Naive thymus-derived CD8-positive, alpha-beta T cell (primary cell): ENCODE results near the gene FLRT2. TPM values are rescaled to one million over a fixed set of nuclear protein-coding genes. Genes with fewer than 3 reads are reported as not detected.

Source experiments
- ATAC-seq, 2 donors: fragments of 150-1000 bp; cut with Tn5 transposase in 1 of 2; sonication (Bioruptor Pico), chemical (Tn5 transposase) in 1 of 2; 1 replicate in 1 of 2; 2 replicates in 1 of 2; pipeline ENCODE4 v1.10.0; 2021; ENCODE audit warnings: mild to moderate bottlenecking in 2 of 2, moderate library complexity in 2 of 2
- POLR2A ChIA-PET: fragments of 350-600 bp; sonication (Branson Sonifier 250); formaldehyde crosslinking; loops from one replicate; lab custom pipeline; 2021; ENCODE audit warnings: antibody characterized with exemption; lab: Charles Lee
- DNase-seq, 10 donors: peaks; one replicate each; pipeline versions ENCODE4 v3.0.0 to v3.0.0-alpha.2; 2020 to 2022
- H3K27ac Mint-ChIP-seq, 10 donors: one replicate each; pipeline ENCODE4 v1.8.0; 2020 to 2022; ENCODE audit warnings: mild to moderate bottlenecking in 10 of 10, mixed read lengths in 10 of 10, moderate library complexity in 4 of 10, inconsistent platforms in 1 of 10
- H3K27me3 Mint-ChIP-seq, 5 donors: one replicate each; pipeline ENCODE4 v1.8.0; 2021 to 2022; ENCODE audit warnings: mixed read lengths in 5 of 5
- H3K36me3 Mint-ChIP-seq, 3 donors: one replicate each; pipeline ENCODE4 v1.8.0; 2020 to 2022; ENCODE audit warnings: mixed read lengths in 3 of 3, mild to moderate bottlenecking in 2 of 3, inconsistent platforms in 1 of 3
- H3K4me1 Mint-ChIP-seq, 4 donors: one replicate each; pipeline ENCODE4 v1.8.0; 2021 to 2022; ENCODE audit warnings: mixed read lengths in 4 of 4
- H3K4me3 Mint-ChIP-seq, 10 donors: one replicate each; pipeline ENCODE4 v1.8.0; 2020 to 2022; ENCODE audit warnings: mild to moderate bottlenecking in 10 of 10, mixed read lengths in 10 of 10, moderate library complexity in 6 of 10, inconsistent platforms in 1 of 10
- H3K9me3 Mint-ChIP-seq, 9 donors: one replicate each; pipeline ENCODE4 v1.8.0; 2020 to 2022; ENCODE audit warnings: mixed read lengths in 9 of 9, mild to moderate bottlenecking in 3 of 9, inconsistent platforms in 1 of 9, moderate library complexity in 1 of 9
- polyA plus RNA-seq, 3 donors: library from polyadenylated mRNA; unstranded; fragments of 300-500 nt; fragmentation: Illumina TruSeq; gene quantifications; one replicate each; pipeline ENCODE4 v1.2.3, GENCODE V29; 2021
- total RNA-seq, 8 experiments: library from RNA in 2 of 8; stranded (reverse) in 2 of 8; gene quantifications; one replicate each; pipeline ENCODE4 v1.2.3 and lab custom pipeline; 2021 to 2026

FLRT2 gene
- total and polyA plus RNA-seq, 5 experiments from 2014 or later: not detected

DNA sequence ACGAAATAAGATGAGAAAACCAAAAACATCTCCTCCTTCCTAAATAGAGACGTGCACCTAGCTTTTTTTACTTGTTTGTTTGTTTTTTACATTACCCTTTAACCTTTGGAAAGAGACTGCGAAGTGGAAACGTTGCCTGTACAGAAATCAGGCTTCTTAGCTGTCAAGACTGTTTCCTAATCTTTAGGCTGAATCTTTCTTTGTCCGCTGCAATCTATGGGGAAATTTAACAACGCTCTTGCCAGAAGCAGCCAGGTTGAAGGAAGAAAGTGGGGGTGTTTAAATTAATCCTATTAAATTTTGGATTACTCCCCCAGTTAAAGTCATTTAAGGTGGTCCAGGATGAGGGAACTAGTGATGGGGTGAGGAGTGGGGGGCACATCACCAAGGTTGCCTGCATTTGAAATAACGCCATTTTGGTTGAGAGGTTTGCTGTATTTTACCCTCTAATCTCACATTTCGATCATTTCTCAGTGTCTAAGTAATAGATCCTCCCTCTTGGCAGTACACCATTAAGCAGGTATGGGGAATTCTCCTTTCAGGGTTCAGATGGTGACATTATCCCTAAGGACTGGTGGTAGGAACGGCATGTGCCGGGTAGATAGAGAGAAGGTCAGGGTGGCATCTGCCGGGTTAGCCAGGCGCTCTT, 2.6 kb downstream of the FLRT2 start:
- no peak overlapping the region for H3K27ac Mint-ChIP-seq
- peaks cover 32 to 86% (median 60%) of the 10 kb centered on the region in 5 donors for H3K27me3 Mint-ChIP-seq
- peaks cover 0 to 9% (median 9%) of the 10 kb centered on the region in 3 donors for H3K36me3 Mint-ChIP-seq
- peaks cover 3 to 20% (median 17%) of the 10 kb centered on the region in 4 donors for H3K4me1 Mint-ChIP-seq
- POLR2A ChIA-PET: no interaction called here
- ATAC-seq (no peak), DNase-seq (no peak)
- H3K4me3 Mint-ChIP-seq: peak overlapping the region in 4 of 10 donors; percentile 3 to 52 (median 17)
- H3K9me3 Mint-ChIP-seq: peaks cover 0 to 8% (median 0%) of the 10 kb centered on the region in 9 donors

DNA sequence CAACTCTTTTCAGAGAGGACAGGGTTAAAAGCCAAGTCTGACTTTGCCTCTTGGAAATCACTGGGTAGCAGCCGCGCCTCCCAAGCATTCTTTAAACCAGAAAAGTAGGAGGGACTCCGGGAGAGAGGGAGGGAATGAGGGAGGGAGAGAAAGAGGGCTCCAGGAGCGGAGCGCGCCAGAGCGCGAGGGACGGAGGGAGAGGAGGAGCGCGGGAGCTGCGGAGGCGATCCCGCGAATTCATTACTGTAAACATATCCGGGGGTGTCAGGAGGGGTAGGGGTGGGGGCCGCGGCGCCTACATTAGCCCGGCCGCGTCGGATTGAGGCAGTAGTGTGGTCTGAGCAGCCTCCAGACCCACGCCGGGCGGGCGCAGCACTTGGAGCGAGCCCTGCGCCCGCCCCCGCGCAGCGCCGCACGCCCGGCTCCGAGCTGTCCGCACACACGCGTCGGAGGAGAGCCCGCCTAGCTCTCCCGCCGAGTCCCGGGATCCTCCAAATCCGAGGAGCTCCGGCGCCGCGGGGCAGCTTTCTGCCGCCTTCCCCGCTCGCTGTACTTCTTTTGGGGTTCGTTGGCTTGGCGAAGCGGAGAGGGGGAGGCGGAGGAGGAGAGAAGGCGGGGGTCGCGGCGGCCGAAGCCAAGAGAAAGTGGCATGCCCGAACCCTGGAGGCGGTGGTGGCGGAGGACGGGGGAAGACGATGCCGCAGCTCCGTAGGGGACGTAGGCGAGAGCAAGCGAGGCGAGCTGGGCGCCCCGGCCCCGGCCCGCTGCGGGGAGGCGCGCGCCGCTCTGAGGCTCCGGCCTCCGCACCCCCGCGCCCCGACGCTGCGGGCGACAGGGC, 3.3 kb downstream of the FLRT2 start:
- peaks cover 3 to 20% (median 17%) of the 10 kb centered on the region in 4 donors for H3K4me1 Mint-ChIP-seq
- peaks cover 0 to 8% (median 0%) of the 10 kb centered on the region in 9 donors for H3K9me3 Mint-ChIP-seq
- no peak overlapping the region for H3K27ac Mint-ChIP-seq
- peak overlapping the region in 1 of 10 donors; percentile 3 for H3K4me3 Mint-ChIP-seq
- no peak for DNase-seq
- H3K36me3 Mint-ChIP-seq: peaks cover 0 to 9% (median 9%) of the 10 kb centered on the region in 3 donors
- H3K27me3 Mint-ChIP-seq: peaks cover 32 to 78% (median 58%) of the 10 kb centered on the region in 5 donors
- POLR2A ChIA-PET: no interaction called here
- ATAC-seq: no peak

DNA sequence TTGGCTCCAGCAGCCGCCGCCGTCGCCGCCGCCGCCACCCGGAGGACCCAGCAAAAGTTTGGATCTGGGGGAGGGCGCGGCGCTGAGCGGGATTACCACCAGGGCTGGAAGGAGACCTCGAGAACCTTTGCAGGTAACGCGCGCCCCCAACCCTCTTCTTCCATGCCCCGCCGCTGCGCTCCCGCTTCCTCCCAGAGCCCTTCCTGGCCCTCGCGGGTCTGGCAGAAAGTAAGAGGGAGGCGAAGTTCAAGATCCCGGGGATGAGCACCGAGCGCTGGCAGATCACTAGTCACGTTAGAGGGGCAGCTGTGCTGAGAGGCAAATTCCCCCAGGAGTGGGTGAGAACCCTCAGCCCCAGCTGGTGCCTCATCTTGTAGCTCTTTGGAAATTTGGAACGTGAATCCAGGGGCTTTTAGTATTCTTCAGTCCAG, 3.9 kb downstream of the FLRT2 start:
- Mint-ChIP-seq H3K4me1 (peaks cover 3 to 20% (median 17%) of the 10 kb centered on the region in 4 donors), H3K27ac (peak overlapping the region in 1 of 10 donors; percentile 62), H3K27me3 (peaks cover 32 to 72% (median 54%) of the 10 kb centered on the region in 5 donors), H3K4me3 (no peak overlapping the region), H3K36me3 (peaks cover 0 to 9% (median 9%) of the 10 kb centered on the region in 3 donors), H3K9me3 (peaks cover 0 to 8% (median 0%) of the 10 kb centered on the region in 9 donors)
- POLR2A ChIA-PET: no interaction called here
- no peak for DNase-seq
- no peak for ATAC-seq

DNA sequence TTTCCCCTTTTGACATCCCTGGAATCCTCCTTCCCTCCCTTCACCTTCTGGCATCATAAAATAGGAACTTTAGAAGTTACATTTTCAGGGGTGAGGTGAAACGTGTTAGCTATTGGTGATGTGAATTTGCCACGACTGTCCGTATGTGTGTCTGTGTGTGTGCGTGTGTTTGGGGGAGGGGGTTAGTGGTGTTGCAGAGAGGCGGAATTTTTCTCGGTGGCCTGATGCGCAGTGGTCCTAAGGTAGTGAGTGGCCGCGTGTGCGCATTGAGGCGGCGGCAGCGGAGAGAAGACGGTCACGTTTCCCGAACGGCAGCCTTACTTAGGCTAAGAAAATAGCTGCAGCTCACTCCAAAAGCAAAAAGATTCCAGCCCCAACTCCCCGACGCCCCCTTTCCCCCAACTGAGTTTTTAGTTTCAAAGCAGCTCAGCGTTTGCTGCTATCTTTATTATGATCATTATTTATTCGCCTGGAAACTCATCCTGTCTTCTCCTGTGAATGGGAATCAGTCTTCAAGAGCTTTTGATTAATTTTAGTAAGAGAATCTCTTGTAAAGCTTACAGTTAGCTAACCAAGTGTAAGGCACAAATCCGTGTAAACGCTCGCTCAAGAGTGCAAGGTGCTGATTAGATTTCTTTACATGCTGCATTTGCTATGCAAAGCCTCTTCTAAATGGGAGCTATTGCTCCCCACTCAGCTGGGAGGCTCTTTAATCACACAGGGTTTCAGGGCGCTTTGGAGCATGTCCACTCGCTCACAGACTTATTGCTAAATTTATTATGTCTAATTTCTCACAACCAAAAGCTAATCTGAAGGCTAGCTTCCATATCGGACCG, 4.7 kb downstream of the FLRT2 start:
- Mint-ChIP-seq H3K4me3 (no peak overlapping the region), H3K9me3 (peaks cover 0 to 7% (median 0%) of the 10 kb centered on the region in 9 donors), H3K27me3 (peaks cover 31 to 66% (median 47%) of the 10 kb centered on the region in 5 donors), H3K36me3 (peaks cover 0 to 9% (median 7%) of the 10 kb centered on the region in 3 donors), H3K27ac (no peak overlapping the region), H3K4me1 (peaks cover 0 to 20% (median 17%) of the 10 kb centered on the region in 4 donors)
- ATAC-seq (no peak), DNase-seq (no peak)
- POLR2A ChIA-PET: interaction anchor here (0.7 kb wide), 1 partner anchor 363 kb away, joined by 3 read pairs; no protein-coding TSS in a partner anchor

DNA sequence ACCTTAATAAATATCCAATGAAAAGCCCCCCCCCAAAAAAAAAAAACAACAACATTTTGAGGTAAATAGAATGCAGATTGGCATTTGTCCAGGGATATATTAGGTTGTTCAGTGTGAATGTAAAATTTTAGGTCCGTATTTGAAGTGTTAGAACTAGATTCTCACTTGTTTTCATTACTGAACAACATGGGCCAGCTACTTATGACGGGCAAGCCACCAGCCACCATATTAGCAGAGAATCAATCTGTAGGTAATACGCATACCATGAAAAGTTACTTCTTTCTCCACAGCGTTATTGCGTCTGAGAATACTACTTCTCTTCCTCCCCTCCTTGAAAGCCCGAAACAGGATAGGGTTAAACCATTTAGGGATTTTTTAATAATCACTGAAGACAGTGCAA, 5.4 kb downstream of the FLRT2 start:
- Mint-ChIP-seq H3K27ac (no peak overlapping the region), H3K27me3 (peaks cover 31 to 62% (median 40%) of the 10 kb centered on the region in 5 donors), H3K36me3 (peaks cover 0 to 9% (median 7%) of the 10 kb centered on the region in 3 donors), H3K4me1 (peaks cover 0 to 19% (median 17%) of the 10 kb centered on the region in 4 donors), H3K4me3 (no peak overlapping the region), H3K9me3 (peaks cover 0 to 7% (median 0%) of the 10 kb centered on the region in 9 donors)
- DNase-seq: no peak
- POLR2A ChIA-PET: no interaction called here
- ATAC-seq: no peak

DNA sequence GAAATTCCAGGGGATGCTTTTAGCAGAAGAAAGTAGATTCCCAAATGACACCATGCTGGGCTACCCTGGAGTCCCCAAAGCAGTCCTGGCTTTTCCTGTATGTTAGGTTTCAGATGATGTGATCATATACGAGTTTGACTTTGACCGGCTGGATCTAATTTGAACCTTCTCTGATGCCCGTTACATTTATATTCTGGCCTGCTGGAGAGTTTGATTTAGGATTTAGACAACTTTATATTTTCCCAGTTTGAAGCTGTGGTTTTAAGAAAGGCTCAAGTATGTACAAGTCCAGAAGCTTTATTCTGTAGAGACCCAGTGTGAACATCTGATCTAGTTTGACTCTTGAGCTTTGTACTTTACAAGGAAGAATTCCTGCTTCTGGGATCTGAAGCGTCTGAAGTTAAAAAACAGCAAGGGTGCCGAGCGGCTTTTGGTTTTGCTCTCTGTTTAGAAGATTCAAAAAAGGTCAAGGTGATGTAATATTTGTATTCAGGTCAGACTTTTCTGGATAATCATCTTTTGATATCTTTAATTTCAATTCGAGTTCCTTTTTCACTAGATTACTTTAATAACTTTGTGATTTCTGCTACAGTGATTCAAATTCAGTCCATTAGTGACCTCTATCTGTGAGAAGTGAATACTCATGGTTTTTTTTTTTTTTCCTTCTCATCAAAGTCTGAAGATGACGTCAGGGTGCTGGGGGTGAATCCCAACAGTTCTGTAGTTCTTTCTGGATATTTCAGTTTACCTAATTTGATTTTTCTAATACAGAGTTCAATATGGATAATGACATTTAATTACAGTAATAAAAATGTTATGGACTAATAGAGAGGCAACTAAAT, 6.3 kb downstream of the FLRT2 start:
- H3K27ac Mint-ChIP-seq: no peak overlapping the region
- POLR2A ChIA-PET: no interaction called here
- H3K36me3 Mint-ChIP-seq: peaks cover 0 to 9% (median 7%) of the 10 kb centered on the region in 3 donors
- no peak for DNase-seq
- H3K4me1 Mint-ChIP-seq: peaks cover 0 to 17% (median 14%) of the 10 kb centered on the region in 4 donors
- H3K27me3 Mint-ChIP-seq: peaks cover 26 to 55% (median 31%) of the 10 kb centered on the region in 5 donors
- ATAC-seq: no peak
- no peak overlapping the region for H3K4me3 Mint-ChIP-seq
- peaks cover 0 to 7% (median 0%) of the 10 kb centered on the region in 9 donors for H3K9me3 Mint-ChIP-seq

DNA sequence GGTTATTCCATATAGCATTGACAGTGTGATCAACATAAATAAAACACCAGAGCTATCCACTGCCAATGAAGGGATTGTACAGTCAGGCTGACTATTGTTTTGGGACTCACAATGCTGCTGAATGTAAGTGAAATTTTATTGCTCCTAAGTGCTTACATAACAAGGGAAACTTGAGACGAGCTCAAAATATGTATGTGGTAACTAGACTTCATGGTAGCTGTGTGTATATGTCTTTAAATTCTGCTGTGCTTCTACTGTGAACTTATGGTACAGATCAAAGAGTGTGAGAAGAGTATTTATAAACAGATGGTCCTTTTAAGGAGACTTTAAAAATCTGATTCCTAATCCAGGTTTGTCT, 6.9 kb downstream of the FLRT2 start:
- H3K4me3 Mint-ChIP-seq: no peak overlapping the region
- peaks cover 0 to 12% (median 9%) of the 10 kb centered on the region in 4 donors for H3K4me1 Mint-ChIP-seq
- H3K9me3 Mint-ChIP-seq: peaks cover 0 to 6% (median 0%) of the 10 kb centered on the region in 9 donors
- no peak for ATAC-seq
- peaks cover 22 to 49% (median 25%) of the 10 kb centered on the region in 5 donors for H3K27me3 Mint-ChIP-seq
- no peak for DNase-seq
- peaks cover 0 to 9% (median 7%) of the 10 kb centered on the region in 3 donors for H3K36me3 Mint-ChIP-seq
- H3K27ac Mint-ChIP-seq: peak overlapping the region in 1 of 10 donors; percentile 18
- POLR2A ChIA-PET: no interaction called here

DNA sequence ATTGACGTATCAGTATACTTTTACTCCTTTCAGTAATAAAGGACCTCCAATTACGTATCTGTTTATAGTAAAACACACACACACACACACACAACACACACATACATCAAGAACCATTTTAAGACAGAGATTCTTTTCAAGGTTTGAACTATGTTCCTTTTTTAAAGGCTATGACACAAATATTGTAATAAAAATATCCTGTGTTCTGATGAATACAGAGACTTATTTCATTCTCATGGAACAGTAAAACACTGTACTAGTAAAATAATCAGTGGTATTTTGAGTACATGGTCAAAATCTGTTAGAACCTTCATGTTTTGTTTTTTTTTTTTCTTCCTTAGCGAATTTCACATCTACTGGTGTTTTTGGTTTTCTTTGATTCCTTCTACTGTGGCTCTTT, 7.6 kb downstream of the FLRT2 start:
- H3K4me3 Mint-ChIP-seq: no peak overlapping the region
- DNase-seq (no peak), ATAC-seq (no peak)
- H3K36me3 Mint-ChIP-seq: peaks cover 0 to 6% (median 2%) of the 10 kb centered on the region in 3 donors
- no peak overlapping the region for H3K27ac Mint-ChIP-seq
- POLR2A ChIA-PET: no interaction called here
- H3K27me3 Mint-ChIP-seq: peaks cover 15 to 42% (median 19%) of the 10 kb centered on the region in 5 donors
- peaks cover 0 to 6% (median 1%) of the 10 kb centered on the region in 9 donors for H3K9me3 Mint-ChIP-seq
- H3K4me1 Mint-ChIP-seq: peaks cover 0 to 5% (median 4%) of the 10 kb centered on the region in 4 donors

DNA sequence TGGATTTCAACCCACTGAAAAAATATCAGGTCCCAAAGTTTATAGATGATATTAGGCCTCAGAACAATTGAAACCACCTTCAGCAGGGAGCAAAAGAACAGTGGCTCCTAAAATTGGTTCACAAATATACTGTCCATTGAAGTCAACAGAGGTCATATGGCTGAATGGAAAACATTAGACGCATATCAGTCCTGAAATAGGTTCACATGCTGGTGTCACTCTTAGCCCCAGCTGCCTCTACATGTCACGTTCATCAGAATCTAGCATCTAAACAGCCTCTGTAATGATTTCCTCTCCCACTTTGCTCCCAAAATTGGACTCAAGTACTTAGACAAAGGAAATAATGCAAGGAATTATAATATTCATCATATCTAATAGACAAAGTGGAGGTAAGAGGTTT, 8.7 kb downstream of the FLRT2 start:
- H3K36me3 Mint-ChIP-seq: peaks cover 0 to 3% (median 0%) of the 10 kb centered on the region in 3 donors
- no peak for ATAC-seq
- no peak overlapping the region for H3K4me3 Mint-ChIP-seq
- H3K9me3 Mint-ChIP-seq: peaks cover 0 to 6% (median 1%) of the 10 kb centered on the region in 9 donors
- no peaks in the 10 kb centered on the region for H3K4me1 Mint-ChIP-seq
- DNase-seq: no peak
- POLR2A ChIA-PET: no interaction called here
- H3K27me3 Mint-ChIP-seq: peaks cover 13 to 37% (median 15%) of the 10 kb centered on the region in 5 donors
- H3K27ac Mint-ChIP-seq: no peak overlapping the region

DNA sequence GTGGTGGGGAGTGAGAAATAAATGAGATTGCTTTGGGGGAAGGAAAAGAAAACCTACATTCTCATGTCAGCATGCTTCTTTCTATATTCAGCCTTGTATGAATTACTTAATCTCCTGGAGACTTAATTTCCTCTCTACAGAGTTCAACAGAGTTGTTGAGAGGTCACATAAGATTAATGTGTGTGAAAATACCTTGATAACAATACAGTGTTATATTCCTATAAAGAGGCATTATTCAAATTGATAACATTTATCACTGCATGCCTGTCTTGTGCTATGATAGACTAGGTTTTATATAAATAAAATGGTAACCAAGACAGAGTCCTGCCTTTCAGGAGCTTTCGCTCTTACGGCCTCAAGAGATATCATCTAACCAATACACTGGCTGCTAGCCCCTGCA, 9.6 kb downstream of the FLRT2 start:
- ATAC-seq (no peak), DNase-seq (no peak)
- no peak overlapping the region for H3K4me3 Mint-ChIP-seq
- H3K9me3 Mint-ChIP-seq: peaks cover 0 to 9% (median 1%) of the 10 kb centered on the region in 9 donors
- H3K4me1 Mint-ChIP-seq: no peaks in the 10 kb centered on the region
- peaks cover 6 to 31% (median 9%) of the 10 kb centered on the region in 5 donors for H3K27me3 Mint-ChIP-seq
- peaks cover 0 to 3% (median 0%) of the 10 kb centered on the region in 3 donors for H3K36me3 Mint-ChIP-seq
- POLR2A ChIA-PET: no interaction called here
- H3K27ac Mint-ChIP-seq: no peak overlapping the region

DNA sequence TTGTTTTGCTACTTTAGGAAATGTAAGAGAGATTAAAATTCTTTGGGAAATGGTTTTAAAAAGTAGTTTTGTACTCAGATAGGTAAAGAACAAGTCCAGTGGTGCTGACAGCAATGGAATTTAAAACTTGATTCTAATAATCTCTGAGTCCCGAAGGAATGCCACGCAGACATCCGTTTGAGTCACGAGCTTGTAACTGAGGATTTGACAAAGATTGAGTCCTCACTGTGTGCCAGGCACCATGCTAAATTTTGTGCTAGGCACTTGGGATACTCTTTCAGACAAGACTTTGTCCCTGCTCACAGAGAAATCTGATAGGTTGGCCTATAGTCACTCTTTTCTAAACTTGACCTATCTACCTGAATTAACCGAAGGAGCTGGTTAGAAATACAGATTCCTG, 12.7 kb downstream of the FLRT2 start:
- Mint-ChIP-seq H3K36me3 (no peaks in the 10 kb centered on the region), H3K9me3 (peaks cover 0 to 9% (median 0%) of the 10 kb centered on the region in 9 donors), H3K4me3 (no peak overlapping the region), H3K27me3 (peaks cover 0 to 5% (median 2%) of the 10 kb centered on the region in 5 donors), H3K4me1 (no peaks in the 10 kb centered on the region), H3K27ac (no peak overlapping the region)
- no peak for ATAC-seq
- no peak for DNase-seq
- POLR2A ChIA-PET: no interaction called here
